HG02642 (cell line): Measurements from ENCODE around the gene PLAC8L1.
"Not testable (repeated sequence)": the region's sequence is repeated elsewhere in the genome, so short reads cannot be mapped to it uniquely, and the experiment has no call there.

ENCODE experiments used
- ATAC-seq: cut with Tn5 transposase; IDR thresholded peaks from one replicate; pipeline ENCODE4 v1.9.1; 2021; ENCODE audit warnings: mild to moderate bottlenecking; ENCODE audit not compliant: unreplicated experiment, poor library complexity

The PLAC8L1 gene

GRCh38 chr5:146105477-146105876 lies at the start of gene PLAC8L1:
PLAC8L1 (minus strand) TSS chr5:146105577; CDS start chr5:146104311, 1,266 bp downstream.
- no peak for ATAC-seq

- ATAC-seq: no peak
Observed at GRCh38 chr5:146151970-146152369, 46.6 kb upstream of the PLAC8L1 start.

DNA sequence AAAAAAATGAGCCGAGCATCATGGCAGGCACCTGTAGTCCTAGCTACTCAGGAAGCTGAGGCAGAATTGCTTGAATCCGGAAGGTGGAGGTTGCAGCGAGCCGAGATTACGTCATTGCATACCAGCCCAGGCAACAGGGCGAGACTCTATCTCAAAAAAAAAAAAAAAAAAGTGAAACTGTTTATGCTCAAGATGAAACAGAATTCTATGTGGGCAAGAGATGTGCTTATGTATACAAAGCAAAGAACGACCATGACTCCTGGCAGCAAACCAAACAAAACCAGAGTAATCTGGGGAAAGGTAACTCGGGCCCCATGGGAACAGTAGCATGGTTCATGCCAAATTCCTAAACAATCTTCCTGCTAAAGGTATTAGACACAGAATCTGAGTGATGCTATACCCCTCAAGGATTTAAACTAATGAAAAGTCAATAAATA lies 32.6 kb upstream of the PLAC8L1 start:
- ATAC-seq: no peak

DNA sequence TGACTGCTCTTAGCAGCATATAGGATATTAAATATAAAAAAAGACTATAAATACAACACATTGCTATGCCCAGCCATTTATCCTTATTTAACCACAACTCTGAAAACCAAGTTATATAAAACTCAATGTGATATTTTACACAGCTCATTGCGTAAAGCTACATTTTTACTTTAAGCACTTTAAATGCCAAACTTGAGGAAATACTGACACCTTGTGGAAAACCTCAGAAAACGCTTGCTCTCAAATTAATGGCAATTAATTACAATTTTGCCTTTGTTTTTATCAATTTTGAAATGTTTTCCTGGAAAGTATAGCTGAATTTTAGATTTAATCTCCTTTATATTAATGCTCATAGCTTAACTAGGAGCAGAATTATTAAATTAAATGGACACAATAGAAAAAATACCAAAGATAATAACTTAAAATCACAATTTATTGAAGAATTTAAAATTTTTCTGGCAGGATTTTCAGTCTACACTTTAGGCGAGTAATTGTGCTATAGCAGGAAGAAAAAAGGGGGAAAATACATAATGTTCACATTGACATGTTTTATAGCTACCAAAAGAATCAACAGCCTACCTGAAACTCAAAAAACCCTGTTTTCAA lies 25.2 kb upstream of the PLAC8L1 start:
- ATAC-seq: no peak

DNA sequence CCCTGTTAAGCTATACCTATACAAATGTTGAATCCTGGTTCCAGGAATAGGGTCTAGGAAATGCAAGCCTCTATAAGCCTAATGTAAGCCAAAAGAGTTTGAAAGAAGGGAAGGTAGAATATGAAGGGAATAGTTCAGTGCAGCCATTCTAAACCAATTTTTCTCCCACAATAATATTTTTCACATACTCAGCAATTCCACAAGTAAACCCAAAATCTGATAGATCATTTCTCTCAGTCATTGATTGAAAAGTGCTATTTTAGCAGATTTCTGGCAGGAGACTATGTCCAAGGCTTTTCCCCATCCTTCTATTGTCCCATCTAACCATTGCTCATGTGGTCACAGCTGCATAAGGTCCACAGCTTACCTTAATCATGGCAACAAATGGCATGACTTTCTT lies 20.7 kb upstream of the PLAC8L1 start:
- no peak for ATAC-seq

DNA sequence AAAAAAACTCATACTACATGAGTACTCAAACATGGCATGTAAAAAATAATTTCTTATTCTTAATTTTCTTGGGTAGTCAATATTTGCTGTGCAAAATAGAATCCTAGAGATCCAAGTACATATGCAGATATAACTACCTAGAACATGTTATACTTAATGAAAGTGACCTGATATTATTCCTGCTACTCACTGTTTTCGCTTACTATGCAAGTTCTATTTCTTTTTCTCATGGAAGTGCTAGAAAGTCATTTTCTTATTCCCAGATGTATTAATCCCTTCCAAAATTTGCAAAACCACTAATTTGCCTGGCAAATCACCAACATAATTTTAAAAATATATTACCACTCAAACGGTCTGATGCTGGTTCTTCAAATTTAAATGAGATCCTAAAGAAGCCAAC lies 19.2 kb upstream of the PLAC8L1 start:
- no peak for ATAC-seq

- not testable (repeated sequence) for ATAC-seq
Observed at GRCh38 chr5:146121451-146121850, 16.1 kb upstream of the PLAC8L1 start.

DNA sequence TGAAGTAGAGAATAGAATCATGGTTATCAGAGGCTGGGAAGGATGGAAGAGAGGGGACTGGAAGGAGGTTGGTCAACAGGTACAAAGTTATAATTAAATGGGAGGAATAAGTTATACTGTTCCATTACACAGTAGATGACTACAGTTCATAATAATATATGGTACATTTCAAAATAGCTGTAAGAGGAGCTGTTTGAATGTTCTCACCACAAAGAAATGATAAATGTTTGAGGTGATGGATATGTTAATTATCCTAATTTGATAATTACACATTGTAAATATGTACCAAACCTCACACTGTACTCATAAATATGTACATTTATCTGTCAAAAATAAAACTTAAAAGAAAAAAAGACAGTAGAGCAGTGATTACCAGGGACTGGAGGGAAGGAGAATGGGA lies 12.9 kb upstream of the PLAC8L1 start:
- no peak for ATAC-seq

- ATAC-seq: not testable (repeated sequence)
Observed at GRCh38 chr5:146117216-146117615, 11.8 kb upstream of the PLAC8L1 start.

DNA sequence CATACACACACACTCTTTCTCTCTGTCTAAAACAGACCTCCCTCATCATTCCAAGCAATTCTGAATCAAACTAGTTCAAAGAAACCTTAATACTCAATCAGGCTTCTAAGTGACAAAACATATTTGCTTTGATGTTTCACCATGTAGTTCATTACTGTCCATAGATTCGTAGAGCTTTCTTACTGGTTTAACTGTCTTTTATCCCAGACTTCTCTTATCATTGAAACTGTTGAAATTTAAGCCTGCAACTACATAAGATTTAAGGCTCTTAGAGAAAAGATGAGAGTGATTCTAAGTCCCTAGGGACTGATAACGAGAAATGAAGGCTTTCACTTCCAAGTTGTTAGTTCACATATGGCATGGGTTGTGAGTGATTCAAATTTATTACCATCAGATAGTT lies 11.0 kb upstream of the PLAC8L1 start:
- ATAC-seq: no peak

GRCh38 chr5:146112476-146112875 lies 7.1 kb upstream of the PLAC8L1 start:
- ATAC-seq: no peak

DNA sequence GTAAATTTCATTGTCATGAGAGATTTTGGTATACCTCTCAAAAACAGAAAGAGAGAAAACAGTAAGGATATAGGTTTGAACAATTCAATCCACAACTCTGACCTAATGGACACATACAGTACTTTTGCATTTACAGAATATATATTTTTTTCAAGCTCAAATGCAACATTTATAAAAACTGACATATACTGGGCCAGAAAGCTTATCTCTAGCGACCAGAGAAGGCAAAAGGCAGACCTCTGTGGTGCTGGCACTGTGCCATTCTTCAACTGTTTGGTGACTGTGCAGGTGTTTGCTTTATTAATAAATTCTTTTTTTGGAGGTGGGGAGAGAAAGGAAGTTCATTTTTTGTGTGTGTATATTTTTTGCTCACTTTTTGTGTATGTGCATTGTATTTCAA lies 6.0 kb upstream of the PLAC8L1 start:
- no peak for ATAC-seq

GRCh38 chr5:146109379-146109778 lies 4.0 kb upstream of the PLAC8L1 start:
- ATAC-seq: no peak

GRCh38 chr5:146108870-146109269 lies 3.5 kb upstream of the PLAC8L1 start:
- ATAC-seq: not testable (repeated sequence)

- no peak for ATAC-seq
Observed at GRCh38 chr5:146107901-146108300, 2.5 kb upstream of the PLAC8L1 start.

GRCh38 chr5:146103594-146103993 lies 1.8 kb downstream of the PLAC8L1 start:
- ATAC-seq: no peak

- no peak for ATAC-seq
Observed at GRCh38 chr5:146101646-146102045, 3.7 kb downstream of the PLAC8L1 start.

GRCh38 chr5:146098047-146098446 lies 7.3 kb downstream of the PLAC8L1 start:
- no peak for ATAC-seq

GRCh38 chr5:146091881-146092280 lies 13.5 kb downstream of the PLAC8L1 start:
- no peak for ATAC-seq

GRCh38 chr5:146089287-146089686 lies 16.1 kb downstream of the PLAC8L1 start:
- ATAC-seq: no peak

DNA sequence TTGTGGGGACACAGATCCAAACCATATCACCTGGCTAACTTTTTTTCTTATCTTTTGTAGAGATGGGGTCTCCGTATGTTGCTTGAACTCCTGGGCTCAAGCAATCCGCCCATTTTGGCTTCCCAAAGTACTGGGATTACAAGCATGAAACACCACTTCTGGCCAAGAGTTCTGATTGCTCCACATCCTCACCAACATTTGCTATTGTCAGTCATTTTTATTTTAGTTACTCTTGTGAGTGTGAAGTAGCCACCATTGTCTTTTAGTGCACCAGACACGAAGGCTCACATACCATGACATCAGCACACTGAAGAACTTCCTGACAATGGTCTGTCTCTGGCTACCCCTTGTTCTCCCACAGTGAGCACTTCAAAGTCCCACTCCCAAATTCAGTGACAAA lies 17.3 kb downstream of the PLAC8L1 start:
- no peak for ATAC-seq

GRCh38 chr5:146084376-146084775 lies 21.0 kb downstream of the PLAC8L1 start:
- no peak for ATAC-seq

GRCh38 chr5:146082798-146083197 lies 22.6 kb downstream of the PLAC8L1 start:
- peak; percentile 93 for ATAC-seq
